ENCODE data around the gene TRIM54.

DNA sequence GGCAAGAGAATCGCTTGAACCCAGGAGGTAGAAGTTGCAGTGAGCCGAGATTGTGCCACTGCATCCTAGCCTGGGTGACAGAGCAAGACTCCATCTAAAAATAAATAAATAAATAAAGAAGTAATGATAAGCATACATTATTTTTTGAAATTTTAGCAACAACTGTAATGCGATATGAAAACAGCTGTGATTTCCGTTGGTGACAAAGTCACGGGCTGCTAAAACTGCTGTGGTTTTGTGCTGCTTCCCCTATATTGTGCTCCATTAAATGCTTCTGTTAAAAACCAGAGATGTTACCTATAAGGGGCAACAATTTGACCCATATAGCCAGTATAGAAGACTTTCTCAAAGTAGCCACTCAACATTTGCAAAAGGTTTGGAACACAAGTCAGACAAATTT lies 8.3 kb downstream of the TRIM54 start:
- TF ChIP-seq, protein P1, sequence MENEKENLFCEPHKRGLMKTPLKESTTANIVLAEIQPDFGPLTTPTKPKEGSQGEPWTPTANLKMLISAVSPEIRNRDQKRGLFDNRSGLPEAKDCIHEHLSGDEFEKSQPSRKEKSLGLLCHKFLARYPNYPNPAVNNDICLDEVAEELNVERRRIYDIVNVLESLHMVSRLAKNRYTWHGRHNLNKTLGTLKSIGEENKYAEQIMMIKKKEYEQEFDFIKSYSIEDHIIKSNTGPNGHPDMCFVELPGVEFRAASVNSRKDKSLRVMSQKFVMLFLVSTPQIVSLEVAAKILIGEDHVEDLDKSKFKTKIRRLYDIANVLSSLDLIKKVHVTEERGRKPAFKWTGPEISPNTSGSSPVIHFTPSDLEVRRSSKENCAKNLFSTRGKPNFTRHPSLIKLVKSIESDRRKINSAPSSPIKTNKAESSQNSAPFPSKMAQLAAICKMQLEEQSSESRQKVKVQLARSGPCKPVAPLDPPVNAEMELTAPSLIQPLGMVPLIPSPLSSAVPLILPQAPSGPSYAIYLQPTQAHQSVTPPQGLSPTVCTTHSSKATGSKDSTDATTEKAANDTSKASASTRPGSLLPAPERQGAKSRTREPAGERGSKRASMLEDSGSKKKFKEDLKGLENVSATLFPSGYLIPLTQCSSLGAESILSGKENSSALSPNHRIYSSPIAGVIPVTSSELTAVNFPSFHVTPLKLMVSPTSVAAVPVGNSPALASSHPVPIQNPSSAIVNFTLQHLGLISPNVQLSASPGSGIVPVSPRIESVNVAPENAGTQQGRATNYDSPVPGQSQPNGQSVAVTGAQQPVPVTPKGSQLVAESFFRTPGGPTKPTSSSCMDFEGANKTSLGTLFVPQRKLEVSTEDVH (IDR thresholded peaks at IDR 0.05; ENCODE audit: low read depth, partially characterized antibody), result no peak
- TF ChIP-seq, protein P2, sequence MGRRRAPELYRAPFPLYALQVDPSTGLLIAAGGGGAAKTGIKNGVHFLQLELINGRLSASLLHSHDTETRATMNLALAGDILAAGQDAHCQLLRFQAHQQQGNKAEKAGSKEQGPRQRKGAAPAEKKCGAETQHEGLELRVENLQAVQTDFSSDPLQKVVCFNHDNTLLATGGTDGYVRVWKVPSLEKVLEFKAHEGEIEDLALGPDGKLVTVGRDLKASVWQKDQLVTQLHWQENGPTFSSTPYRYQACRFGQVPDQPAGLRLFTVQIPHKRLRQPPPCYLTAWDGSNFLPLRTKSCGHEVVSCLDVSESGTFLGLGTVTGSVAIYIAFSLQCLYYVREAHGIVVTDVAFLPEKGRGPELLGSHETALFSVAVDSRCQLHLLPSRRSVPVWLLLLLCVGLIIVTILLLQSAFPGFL (CRISPR knock-in tag; IDR thresholded peaks at IDR 0.05), result no peak
